ENCODE results near the gene PTPRN2. TPM values are rescaled to one million over a fixed set of nuclear protein-coding genes. Genes with fewer than 3 reads are reported as not detected.

Gene PTPRN2
- total RNA-seq, 1 donor, result 0.09 TPM

DNA sequence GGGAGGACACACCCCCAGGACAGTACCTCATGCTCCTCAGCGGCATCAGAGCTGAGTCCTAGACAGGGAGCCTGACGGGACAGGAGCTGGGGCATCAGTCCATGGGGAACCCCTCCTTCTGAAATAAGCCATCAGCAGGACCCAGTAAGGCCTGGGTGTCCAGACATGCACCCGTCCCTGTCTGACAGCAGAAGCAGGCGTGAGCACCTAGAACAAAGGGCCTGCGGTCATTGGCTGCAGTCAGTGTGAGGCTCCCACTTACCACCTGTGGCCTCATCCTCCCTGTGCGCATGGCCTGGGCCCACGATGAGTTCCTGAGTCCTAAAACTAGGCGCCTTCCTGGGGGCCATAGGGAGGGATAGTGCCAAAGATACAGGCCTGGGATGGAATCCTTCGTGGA is 484.7 kb downstream of the PTPRN2 start:
- DNase-seq (ENCODE audit: low read depth), result no peak
- no peak overlapping the region for H3K4me3 ChIP-seq (ENCODE audit: low read depth, low read length)
- TF ChIP-seq, protein P1, sequence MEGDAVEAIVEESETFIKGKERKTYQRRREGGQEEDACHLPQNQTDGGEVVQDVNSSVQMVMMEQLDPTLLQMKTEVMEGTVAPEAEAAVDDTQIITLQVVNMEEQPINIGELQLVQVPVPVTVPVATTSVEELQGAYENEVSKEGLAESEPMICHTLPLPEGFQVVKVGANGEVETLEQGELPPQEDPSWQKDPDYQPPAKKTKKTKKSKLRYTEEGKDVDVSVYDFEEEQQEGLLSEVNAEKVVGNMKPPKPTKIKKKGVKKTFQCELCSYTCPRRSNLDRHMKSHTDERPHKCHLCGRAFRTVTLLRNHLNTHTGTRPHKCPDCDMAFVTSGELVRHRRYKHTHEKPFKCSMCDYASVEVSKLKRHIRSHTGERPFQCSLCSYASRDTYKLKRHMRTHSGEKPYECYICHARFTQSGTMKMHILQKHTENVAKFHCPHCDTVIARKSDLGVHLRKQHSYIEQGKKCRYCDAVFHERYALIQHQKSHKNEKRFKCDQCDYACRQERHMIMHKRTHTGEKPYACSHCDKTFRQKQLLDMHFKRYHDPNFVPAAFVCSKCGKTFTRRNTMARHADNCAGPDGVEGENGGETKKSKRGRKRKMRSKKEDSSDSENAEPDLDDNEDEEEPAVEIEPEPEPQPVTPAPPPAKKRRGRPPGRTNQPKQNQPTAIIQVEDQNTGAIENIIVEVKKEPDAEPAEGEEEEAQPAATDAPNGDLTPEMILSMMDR (IDR thresholded peaks at IDR 0.05; ENCODE audit: insufficient read depth, low read length), result no peak

DNA sequence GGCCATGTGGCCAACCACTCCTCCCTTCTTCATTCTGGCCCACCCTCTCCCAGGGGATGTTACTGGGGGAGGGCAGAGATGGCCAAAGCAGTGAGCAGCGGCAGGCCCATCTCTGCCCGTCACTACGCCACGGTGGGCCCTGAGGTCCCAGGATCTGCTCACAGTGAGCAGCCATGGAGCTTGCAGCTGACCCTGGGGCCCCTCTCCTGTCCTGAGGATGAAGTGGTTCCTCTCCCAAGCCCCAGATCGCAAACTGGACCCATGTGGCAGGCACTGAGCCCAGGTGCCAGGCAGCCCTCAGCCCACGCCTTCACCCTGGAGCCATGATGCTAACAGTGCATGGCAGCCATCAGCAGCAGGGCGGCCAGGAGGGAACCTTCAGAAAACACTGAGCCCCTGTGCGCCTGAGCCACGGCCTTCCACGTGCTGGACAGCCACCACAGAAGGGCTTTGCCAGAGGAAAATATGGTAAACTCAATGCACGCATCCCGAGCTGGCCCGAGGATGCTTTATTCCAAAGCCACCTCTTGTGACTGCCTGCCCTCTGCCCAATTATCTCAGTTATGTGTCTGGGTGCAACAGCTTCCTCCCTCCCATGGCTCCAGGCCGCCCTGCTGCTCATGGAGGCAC is 485.7 kb downstream of the PTPRN2 start:
- DNase-seq (ENCODE audit: low read depth), result no peak
- H3K4me3 ChIP-seq (ENCODE audit: low read depth, low read length), result no peak overlapping the region
- TF ChIP-seq, protein P1 (IDR thresholded peaks at IDR 0.05; ENCODE audit: insufficient read depth, low read length), result no peak

DNA sequence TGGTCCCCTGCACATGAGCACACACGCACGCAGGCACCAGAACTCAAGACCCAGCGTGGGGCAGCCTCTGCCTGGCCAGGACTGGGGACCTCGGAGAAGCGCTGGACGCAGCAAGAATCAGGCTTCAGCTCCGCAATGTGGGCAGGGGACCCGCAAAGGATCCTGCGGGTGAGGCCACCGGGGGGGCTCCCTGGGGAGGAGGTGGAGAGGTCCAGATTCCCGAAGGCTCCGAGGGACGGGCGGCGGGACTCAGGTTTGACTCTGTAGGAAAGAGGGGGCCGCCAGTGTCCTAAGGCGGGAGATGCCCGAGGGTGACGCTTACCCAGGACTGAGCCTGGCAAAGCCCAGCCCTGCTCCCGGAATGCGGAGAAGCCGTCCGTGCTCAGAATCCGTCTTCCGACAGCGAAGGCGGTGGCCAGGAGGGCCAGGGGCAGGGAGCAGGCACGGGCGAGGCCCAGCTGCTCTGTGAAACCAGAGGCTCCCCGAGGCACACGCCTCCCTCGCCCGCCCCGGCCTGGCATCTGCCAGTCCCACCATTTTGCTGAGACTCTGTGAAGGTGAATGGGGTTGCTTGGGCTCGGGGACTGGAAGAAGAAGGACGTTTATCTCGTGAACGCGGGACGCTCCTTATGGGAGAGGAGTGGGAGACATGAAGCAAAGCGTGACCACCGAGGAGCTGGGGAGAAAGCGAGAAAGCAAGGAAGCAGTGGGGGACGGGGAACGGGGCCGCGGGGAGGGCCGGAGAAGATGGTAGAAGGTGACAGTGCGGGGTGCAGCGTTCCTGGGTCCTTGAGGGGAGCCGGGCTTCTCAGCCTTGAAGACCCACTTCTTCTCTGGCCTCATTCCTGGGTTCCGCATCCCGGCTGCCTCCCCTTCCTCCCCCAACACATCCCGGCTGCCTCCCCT is 489.2 kb downstream of the PTPRN2 start:
- TF ChIP-seq, protein P1 (IDR thresholded peaks at IDR 0.05; ENCODE audit: insufficient read depth, low read length), result no peak
- DNase-seq (ENCODE audit: low read depth), result no peak
- H3K4me3 ChIP-seq (ENCODE audit: low read depth, low read length), result no peak overlapping the region

DNA sequence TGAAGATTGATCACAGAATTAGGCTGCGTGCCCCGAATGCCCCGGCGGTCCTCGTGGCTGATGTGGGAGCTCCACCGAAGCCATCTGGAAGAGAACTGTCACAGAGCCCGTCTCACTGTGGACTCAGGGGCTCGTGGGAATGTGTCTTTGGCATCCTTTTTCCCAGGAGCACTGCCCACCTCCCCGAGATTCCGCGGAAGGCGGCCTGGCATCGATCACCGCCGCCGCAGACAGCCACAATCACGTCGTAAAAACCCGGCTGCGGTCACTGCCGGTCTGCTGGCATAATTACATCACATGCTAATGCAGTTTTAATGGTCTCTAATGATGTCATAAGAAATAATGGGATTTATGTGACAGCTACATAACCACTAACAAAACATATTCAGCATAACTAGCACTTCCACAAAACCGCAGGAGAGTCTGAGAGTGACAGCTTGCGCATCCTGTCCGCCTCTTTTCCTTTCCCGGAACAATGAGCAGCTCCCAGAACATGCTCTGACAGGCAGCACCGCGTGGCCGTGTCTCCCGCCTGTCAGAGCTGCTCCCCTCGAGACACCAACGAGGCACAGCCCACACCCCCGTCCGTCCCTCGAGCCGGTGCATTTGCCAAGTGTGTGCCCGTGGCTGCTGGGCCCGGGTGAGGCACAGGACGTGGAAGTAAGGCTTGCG is 490.0 kb downstream of the PTPRN2 start:
- no peak overlapping the region for H3K4me3 ChIP-seq (ENCODE audit: low read depth, low read length)
- DNase-seq (ENCODE audit: low read depth), result no peak
- TF ChIP-seq, protein P1 (IDR thresholded peaks at IDR 0.05; ENCODE audit: insufficient read depth, low read length), result no peak

DNA sequence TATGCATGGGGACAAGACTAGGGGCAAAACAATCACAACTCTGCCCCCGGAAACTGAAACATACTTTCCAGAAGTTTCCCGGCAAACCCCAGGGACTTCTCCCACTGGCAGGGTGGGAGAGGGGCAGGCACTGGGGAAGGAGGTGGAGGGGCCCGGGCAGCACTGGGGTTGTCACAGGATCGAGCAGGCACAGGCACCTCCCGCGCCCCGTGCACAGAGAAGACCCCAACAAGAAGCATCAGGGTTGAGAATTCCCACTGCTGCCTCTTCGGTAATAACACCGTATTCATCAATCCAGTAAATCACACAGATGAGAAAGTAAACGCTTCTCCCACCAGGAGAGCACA is 490.5 kb downstream of the PTPRN2 start:
- H3K4me3 ChIP-seq (ENCODE audit: low read depth, low read length), result no peak overlapping the region
- DNase-seq (ENCODE audit: low read depth), result no peak
- TF ChIP-seq, protein P1 (IDR thresholded peaks at IDR 0.05; ENCODE audit: insufficient read depth, low read length), result no peak

DNA sequence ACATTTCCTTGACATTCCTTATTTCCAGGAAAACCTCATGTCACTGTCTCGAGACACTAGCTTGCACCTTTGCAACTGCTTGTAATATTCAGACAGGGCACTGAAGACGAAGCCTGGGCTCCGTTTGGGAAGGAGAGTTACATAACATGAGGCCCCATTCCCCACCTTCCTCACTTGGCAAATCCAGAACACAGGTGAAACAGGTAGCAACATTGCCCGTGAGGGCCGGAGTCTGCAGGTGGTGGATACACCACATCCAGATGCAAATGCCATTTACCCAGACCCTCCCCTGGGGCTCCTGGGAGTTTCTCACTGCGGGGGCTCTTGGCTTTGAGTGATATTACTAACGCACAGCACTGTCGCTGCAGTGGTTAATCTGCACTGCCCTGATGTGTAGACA is 491.0 kb downstream of the PTPRN2 start:
- no peak overlapping the region for H3K4me3 ChIP-seq (ENCODE audit: low read depth, low read length)
- TF ChIP-seq, protein P1 (IDR thresholded peaks at IDR 0.05; ENCODE audit: insufficient read depth, low read length), result no peak
- no peak for DNase-seq (ENCODE audit: low read depth)

Data from fibroblast of the aortic adventitia (primary cell).